Activated CD8-positive, alpha-beta memory T cell treated with anti-CD3 and anti-CD28 coated beads, Interleukin-2, amount 10 ng/mL, durations not matched to agents 7 days and 5 days (primary cell): Measurements from ENCODE around the gene HMG20B. TPM values are rescaled to one million over a fixed set of nuclear protein-coding genes. Genes with fewer than 3 reads are reported as not detected.
"Not testable (repeated sequence)": the region's sequence is repeated elsewhere in the genome, so short reads cannot be mapped to it uniquely, and the experiment has no call there.

Experiments
- ATAC-seq: fragments of 150-1000 bp; cut with Tn5 transposase; one replicate; pipeline ENCODE4 v1.10.0; 2021; ENCODE audit warnings: moderate library complexity
- CTCF ChIA-PET: fragments of 350-600 bp; sonication (Branson Sonifier 250); formaldehyde crosslinking; loops from one replicate; lab custom pipeline; 2021; ENCODE audit warnings: antibody characterized with exemption; lab: Charles Lee
- DNase-seq: peaks from one replicate; pipeline ENCODE4 v3.0.0-alpha.2; 2020
- H3K27ac Mint-ChIP-seq: one replicate; pipeline ENCODE4 v1.8.0; 2021; ENCODE audit warnings: mild to moderate bottlenecking, mixed read lengths
- H3K27me3 Mint-ChIP-seq: one replicate; pipeline ENCODE4 v1.8.0; 2021; ENCODE audit warnings: mixed read lengths
- H3K36me3 Mint-ChIP-seq: one replicate; pipeline ENCODE4 v1.8.0; 2021; ENCODE audit warnings: mild to moderate bottlenecking, mixed read lengths
- H3K4me1 Mint-ChIP-seq: one replicate; pipeline ENCODE4 v1.8.0; 2021; ENCODE audit warnings: mixed read lengths
- H3K4me3 Mint-ChIP-seq: one replicate; pipeline ENCODE4 v1.8.0; 2021; ENCODE audit warnings: mild to moderate bottlenecking, moderate library complexity, mixed read lengths
- H3K9me3 Mint-ChIP-seq: one replicate; pipeline ENCODE4 v1.8.0; 2022; ENCODE audit warnings: low read depth, mixed read lengths
- total RNA-seq, 2 experiments: library from RNA; stranded (reverse); gene quantifications; one replicate each; pipeline ENCODE4 v1.2.3, GENCODE V29; 2021

The HMG20B gene
- total RNA-seq, 2 experiments from 2014 or later: 50.7 to 51.7 TPM

DNA sequence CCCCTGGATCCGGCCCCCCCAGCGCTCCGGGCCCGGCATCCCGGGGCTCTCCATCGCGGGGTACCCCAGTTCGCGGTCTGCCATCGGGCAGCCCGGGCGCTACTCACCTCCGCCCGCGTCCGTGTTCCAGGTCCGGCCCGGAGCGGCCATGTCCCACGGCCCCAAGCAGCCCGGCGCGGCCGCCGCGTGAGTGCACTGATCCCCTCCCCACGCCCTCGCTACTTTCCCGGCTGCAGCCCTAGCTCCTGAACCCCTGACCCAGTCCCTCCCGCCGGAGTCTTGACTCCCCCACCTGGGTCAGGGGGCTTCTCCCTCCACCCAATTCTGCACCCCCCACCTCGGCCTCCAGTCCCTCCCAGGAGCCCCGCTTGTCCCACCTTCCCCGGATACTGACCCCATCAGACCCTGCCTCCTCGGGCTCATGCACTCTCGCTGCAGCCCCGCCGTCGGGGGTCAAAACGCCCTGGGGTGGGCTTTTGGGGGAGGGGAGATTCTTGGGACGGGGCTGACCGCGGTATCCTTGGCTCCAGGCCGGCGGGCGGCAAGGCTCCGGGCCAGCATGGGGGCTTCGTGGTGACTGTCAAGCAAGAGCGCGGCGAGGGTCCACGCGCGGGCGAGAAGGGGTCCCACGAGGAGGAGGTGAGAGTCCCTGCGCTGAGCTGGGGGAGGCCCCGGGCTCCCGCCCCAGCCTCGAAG lies 566 bp downstream of the HMG20B start:
- H3K27me3 Mint-ChIP-seq: no peaks in the 10 kb centered on the region
- ATAC-seq: peak; percentile 8

GRCh38 chr19:3573858-3574637 lies 1.3 kb downstream of the HMG20B start:
- ATAC-seq: peak; percentile 24

More for the DNA sequence above, 566 bp downstream of the HMG20B start:
- DNase-seq: peak; percentile 56
- Mint-ChIP-seq H3K27ac (peak overlapping the region; percentile 78), H3K36me3 (peaks cover 10% of the 10 kb centered on the region), H3K4me3 (peak overlapping the region; percentile 76), H3K4me1 (peaks cover 11% of the 10 kb centered on the region), H3K9me3 (no peaks in the 10 kb centered on the region)
- CTCF ChIA-PET: interaction anchor here (1.2 to 1.8 kb wide), 2 partner anchors 28 to 46 kb away, joined by 3 to 8 read pairs; no protein-coding TSS in a partner anchor

GRCh38 chr19:3575260-3575741 lies 2.6 kb downstream of the HMG20B start:
- Mint-ChIP-seq H3K27ac (no peak overlapping the region), H3K27me3 (no peaks in the 10 kb centered on the region), H3K4me3 (no peak overlapping the region), H3K4me1 (peaks cover 11% of the 10 kb centered on the region), H3K9me3 (no peaks in the 10 kb centered on the region), H3K36me3 (peaks cover 10% of the 10 kb centered on the region)
- CTCF ChIA-PET: interaction anchor here (1.2 to 1.5 kb wide), 3 partner anchors 19 to 28 kb away, joined by 4 to 7 read pairs (median 5); partner anchors contain the start of gene MFSD12
- DNase-seq: no peak
- no peak for ATAC-seq

More at GRCh38 chr19:3573858-3574637, 1.3 kb downstream of the HMG20B start:
- Mint-ChIP-seq H3K9me3 (no peaks in the 10 kb centered on the region), H3K27me3 (no peaks in the 10 kb centered on the region), H3K4me3 (peak overlapping the region; percentile 76), H3K27ac (peak overlapping the region; percentile 78), H3K36me3 (peaks cover 10% of the 10 kb centered on the region), H3K4me1 (peaks cover 11% of the 10 kb centered on the region)
- peak; percentile 97 for DNase-seq
- CTCF ChIA-PET: interaction anchor here (1.2 to 1.8 kb wide), 3 partner anchors 27 to 45 kb away, joined by 3 to 8 read pairs (median 5); no protein-coding TSS in a partner anchor

- ATAC-seq: no peak
- H3K27me3 Mint-ChIP-seq: no peaks in the 10 kb centered on the region
- peaks cover 10% of the 10 kb centered on the region for H3K36me3 Mint-ChIP-seq
- H3K4me1 Mint-ChIP-seq: peaks cover 9% of the 10 kb centered on the region
- no peak overlapping the region for H3K27ac Mint-ChIP-seq
- H3K9me3 Mint-ChIP-seq: no peaks in the 10 kb centered on the region
- no peak for DNase-seq
- no peak overlapping the region for H3K4me3 Mint-ChIP-seq
- CTCF ChIA-PET: interaction anchor here (1.2 to 1.5 kb wide), 3 partner anchors 19 to 29 kb away, joined by 4 to 7 read pairs (median 5); partner anchors contain the start of gene MFSD12
Measured at GRCh38 chr19:3575949-3576673, 3.4 kb downstream of the HMG20B start.

DNA sequence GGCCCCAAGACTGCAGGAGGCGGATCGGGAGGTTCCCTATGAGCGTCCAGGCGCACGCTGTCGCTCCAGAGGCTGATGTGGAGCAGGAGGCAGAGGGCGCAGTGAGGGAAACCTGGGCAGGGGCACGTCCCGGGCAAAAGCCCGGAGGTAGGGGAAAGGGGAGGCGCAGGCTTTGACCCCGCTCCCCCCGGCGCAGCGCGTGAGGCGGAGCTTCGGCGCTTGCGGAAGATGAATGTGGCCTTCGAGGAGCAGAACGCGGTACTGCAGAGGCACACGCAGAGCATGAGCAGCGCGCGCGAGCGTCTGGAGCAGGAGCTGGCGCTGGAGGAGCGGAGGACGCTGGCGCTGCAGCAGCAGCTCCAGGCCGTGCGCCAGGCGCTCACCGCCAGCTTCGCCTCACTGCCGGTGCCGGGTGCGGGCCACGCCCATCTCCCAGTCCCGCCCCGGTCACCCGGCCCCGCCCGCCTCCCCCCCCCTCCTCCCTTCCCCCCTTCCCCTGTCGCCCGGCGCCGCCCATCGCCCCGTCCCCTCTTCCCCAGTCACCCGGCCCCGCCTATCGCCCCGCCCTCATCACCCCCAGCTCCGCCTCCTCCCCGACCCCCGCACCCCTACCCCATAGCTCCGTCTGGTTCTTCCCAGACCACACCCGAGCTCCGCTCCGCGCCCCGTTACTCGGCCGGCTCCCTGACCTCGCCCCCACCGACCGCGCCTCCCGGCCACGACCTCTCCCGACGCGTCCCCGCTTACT lies 4.1 kb downstream of the HMG20B start:
- no peak overlapping the region for H3K27ac Mint-ChIP-seq
- ATAC-seq (no peak), DNase-seq (no peak)
- peaks cover 10% of the 10 kb centered on the region for H3K36me3 Mint-ChIP-seq
- no peaks in the 10 kb centered on the region for H3K9me3 Mint-ChIP-seq
- H3K4me3 Mint-ChIP-seq: no peak overlapping the region
- peaks cover 6% of the 10 kb centered on the region for H3K4me1 Mint-ChIP-seq
- no peaks in the 10 kb centered on the region for H3K27me3 Mint-ChIP-seq
- CTCF ChIA-PET: interaction anchor here (0.5 kb wide), 1 partner anchor 556 kb away, joined by 4 read pairs; no protein-coding TSS in a partner anchor

DNA sequence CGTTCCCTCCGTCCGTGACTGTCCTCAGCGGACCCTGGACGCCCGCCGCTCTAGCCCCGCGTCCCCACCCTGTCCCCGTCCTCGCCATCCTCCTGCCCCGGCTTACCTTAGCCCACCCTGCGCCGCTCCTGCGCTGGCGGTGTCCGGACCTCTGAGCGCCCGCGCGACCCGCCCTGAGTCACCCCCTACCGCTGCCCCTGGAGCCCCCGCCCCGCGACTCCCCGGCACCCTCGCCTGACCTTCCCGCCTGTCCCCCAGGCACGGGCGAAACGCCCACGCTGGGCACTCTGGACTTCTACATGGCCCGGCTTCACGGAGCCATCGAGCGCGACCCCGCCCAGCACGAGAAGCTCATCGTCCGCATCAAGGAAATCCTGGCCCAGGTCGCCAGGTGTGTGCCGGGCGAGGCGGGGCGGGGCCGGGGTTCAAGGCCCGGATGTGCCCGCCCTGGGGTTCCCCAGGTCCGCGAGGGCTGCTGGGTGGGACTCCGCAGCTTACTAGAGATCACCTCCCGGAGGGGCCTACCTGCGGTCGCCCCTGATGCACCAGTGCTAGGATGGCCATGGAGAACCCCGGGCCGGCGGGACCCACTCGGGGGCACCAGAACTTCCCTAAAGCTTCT lies 5.1 kb downstream of the HMG20B start:
- H3K4me3 Mint-ChIP-seq: no peak overlapping the region
- H3K27ac Mint-ChIP-seq: no peak overlapping the region
- peaks cover 10% of the 10 kb centered on the region for H3K36me3 Mint-ChIP-seq
- DNase-seq (no peak), ATAC-seq (no peak)
- no peaks in the 10 kb centered on the region for H3K9me3 Mint-ChIP-seq
- CTCF ChIA-PET: interaction anchor here (0.5 kb wide), 1 partner anchor 557 kb away, joined by 4 read pairs; no protein-coding TSS in a partner anchor
- no peaks in the 10 kb centered on the region for H3K27me3 Mint-ChIP-seq
- peaks cover 3% of the 10 kb centered on the region for H3K4me1 Mint-ChIP-seq

GRCh38 chr19:3578390-3578789 lies 5.6 kb downstream of the HMG20B start:
- no peak overlapping the region for H3K4me3 Mint-ChIP-seq
- peaks cover 10% of the 10 kb centered on the region for H3K36me3 Mint-ChIP-seq
- no peak for DNase-seq
- H3K27me3 Mint-ChIP-seq: peaks cover 2% of the 10 kb centered on the region
- ATAC-seq: no peak
- no peak overlapping the region for H3K27ac Mint-ChIP-seq
- H3K9me3 Mint-ChIP-seq: no peaks in the 10 kb centered on the region
- CTCF ChIA-PET: no interaction called here
- H3K4me1 Mint-ChIP-seq: peaks cover 3% of the 10 kb centered on the region

DNA sequence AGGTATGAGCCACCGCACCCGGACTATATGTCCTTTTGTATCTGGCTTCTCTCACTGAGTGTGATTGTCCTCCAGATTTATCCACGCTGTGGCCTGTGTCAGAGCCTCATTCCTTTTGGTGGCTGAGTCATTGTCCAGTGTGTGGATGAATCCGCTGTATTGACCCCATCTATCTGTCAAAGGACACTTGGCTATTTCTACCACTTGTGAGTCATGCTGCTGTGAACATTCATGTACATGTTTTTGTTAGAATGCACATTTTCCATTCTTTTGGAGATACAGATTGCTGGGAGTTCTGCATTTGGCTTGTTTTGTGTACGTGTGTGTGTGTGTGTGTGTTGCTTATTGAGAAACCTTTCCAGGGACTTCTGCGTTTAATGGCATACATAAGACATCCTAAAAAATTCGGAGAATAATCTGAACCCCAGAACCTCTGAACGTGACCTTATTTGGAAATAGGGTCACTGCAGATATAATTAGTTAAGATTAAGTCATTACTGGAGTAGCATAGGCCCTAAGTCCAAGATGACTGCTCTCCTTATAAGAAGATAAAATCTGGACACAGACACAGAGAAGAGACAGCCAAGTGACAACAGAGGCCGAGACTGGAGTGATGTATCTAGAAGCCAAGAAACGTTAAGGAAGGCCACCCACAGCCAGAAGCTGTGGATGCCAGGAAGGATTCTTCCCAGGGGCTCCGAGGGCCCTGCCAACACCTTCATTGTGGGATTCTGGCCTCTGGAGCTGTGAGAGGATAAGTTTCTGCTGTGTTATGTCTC lies 7.6 kb downstream of the HMG20B start:
- ATAC-seq: no peak
- DNase-seq: no peak
- no peak overlapping the region for H3K4me3 Mint-ChIP-seq
- H3K4me1 Mint-ChIP-seq: no peaks in the 10 kb centered on the region
- peaks cover 1% of the 10 kb centered on the region for H3K36me3 Mint-ChIP-seq
- H3K27ac Mint-ChIP-seq: no peak overlapping the region
- no peaks in the 10 kb centered on the region for H3K9me3 Mint-ChIP-seq
- CTCF ChIA-PET: no interaction called here
- H3K27me3 Mint-ChIP-seq: peaks cover 6% of the 10 kb centered on the region

GRCh38 chr19:3581792-3582191 lies 9.0 kb downstream of the HMG20B start:
- not testable (repeated sequence) for H3K9me3 Mint-ChIP-seq, H3K36me3 Mint-ChIP-seq, ATAC-seq, H3K4me3 Mint-ChIP-seq, DNase-seq, H3K27ac Mint-ChIP-seq, H3K4me1 Mint-ChIP-seq, H3K27me3 Mint-ChIP-seq
- CTCF ChIA-PET: interaction anchor here (0.8 kb wide), 1 partner anchor 37 kb away, joined by 4 read pairs; no protein-coding TSS in a partner anchor

DNA sequence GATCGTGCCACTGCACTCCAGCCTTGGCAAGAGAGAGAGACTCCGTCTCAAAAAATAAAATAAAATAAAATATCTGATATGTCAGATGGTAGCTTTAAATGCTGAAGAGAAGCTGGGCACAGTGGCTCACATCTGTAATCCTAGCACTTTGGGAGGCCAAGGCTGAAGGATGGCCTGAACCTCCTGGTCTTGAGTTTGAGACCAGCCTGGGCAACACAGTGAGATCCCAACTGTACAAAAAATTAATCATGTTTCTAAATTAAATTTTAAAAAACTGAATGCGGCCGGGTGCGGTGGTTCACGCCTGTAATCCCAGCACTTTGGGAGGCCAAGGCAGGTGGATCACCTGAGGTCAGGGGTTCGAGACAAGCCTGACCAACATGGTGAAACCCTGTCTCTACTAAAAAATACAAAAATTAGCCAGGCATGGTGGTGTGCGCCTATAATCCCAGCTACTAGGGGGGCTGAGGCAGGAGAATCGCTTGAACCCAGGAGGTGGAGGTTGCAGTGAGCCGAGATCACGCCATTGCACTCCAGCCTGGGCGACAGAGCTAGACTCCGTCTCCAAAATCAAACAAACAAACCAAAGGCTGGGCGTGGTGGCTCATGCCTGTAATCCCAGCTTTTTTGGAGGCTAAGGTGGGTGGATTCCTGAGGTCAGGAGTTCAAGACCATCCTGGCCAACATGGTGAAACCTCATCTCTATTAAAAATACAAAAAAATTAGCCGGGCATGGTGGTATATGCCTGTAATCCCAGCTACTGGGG lies 11.5 kb downstream of the HMG20B start:
- CTCF ChIA-PET: interaction anchor here (0.8 to 1.7 kb wide), 3 partner anchors 14 to 39 kb away, joined by 3 to 7 read pairs (median 4); no protein-coding TSS in a partner anchor
- H3K27ac Mint-ChIP-seq, H3K36me3 Mint-ChIP-seq: not testable (repeated sequence)

More for the DNA sequence above, 11.5 kb downstream of the HMG20B start:
- H3K9me3 Mint-ChIP-seq, H3K4me1 Mint-ChIP-seq, H3K27me3 Mint-ChIP-seq, ATAC-seq, H3K4me3 Mint-ChIP-seq, DNase-seq: not testable (repeated sequence)
